ENCODE data around the gene DLEC1. TPM values are rescaled to one million over a fixed set of nuclear protein-coding genes. Genes with fewer than 3 reads are reported as not detected.
"Not testable (repeated sequence)": the region's sequence is repeated elsewhere in the genome, so short reads cannot be mapped to it uniquely, and the experiment has no call there.

The DLEC1 gene
- total RNA-seq, 2 donors from 2014 or later, result 0.18 to 1.9 TPM

GRCh38 chr3:38046027-38046426 is 7.0 kb downstream of the DLEC1 start:
- ATAC-seq (no peak), DNase-seq (ENCODE audit: low spot score in 2 of 2) (no peak)
- no peaks in the 10 kb centered on the region for H3K36me3 Mint-ChIP-seq
- H3K9me3 Mint-ChIP-seq, result no peaks in the 10 kb centered on the region
- H3K27ac Mint-ChIP-seq, result no peak overlapping the region

DNA sequence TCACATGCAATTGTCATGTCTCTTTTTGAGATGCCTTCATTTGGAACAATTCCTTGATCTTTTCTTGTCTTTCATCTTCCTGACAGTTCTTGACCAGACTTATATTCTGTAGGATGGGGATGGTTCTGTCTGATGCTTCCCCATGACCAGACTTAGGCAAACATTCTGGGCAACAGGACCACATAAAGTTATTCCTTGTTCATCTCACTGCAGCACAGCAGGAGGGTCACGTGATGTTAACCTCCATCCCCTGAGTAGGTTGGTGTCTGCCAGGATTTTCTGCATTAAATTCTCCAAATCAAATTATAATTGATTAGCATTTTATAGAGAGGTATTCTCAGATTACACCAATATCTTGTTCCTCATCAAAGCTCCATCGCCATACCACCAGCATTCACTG is 7.8 kb downstream of the DLEC1 start:
- H3K36me3 Mint-ChIP-seq, result peaks cover 0 to 5% of the 10 kb centered on the region in 2 donors
- ATAC-seq (no peak), DNase-seq (ENCODE audit: low spot score in 2 of 2) (no peak)
- no peak overlapping the region for H3K27ac Mint-ChIP-seq
- H3K9me3 Mint-ChIP-seq, result no peaks in the 10 kb centered on the region

GRCh38 chr3:38047896-38048295 is 8.9 kb downstream of the DLEC1 start:
- no peaks in the 10 kb centered on the region for H3K9me3 Mint-ChIP-seq
- H3K36me3 Mint-ChIP-seq, result peaks cover 0 to 5% of the 10 kb centered on the region in 2 donors
- no peak for DNase-seq (ENCODE audit: low spot score in 2 of 2)
- ATAC-seq, result no peak
- H3K27ac Mint-ChIP-seq, result no peak overlapping the region

- H3K9me3 Mint-ChIP-seq, result no peaks in the 10 kb centered on the region
- ATAC-seq (no peak), DNase-seq (ENCODE audit: low spot score in 2 of 2) (no peak)
- H3K36me3 Mint-ChIP-seq, result peaks cover 0 to 5% of the 10 kb centered on the region in 2 donors
- no peak overlapping the region for H3K27ac Mint-ChIP-seq
Observed at GRCh38 chr3:38049358-38050126, 10.5 kb downstream of the DLEC1 start.

DNA sequence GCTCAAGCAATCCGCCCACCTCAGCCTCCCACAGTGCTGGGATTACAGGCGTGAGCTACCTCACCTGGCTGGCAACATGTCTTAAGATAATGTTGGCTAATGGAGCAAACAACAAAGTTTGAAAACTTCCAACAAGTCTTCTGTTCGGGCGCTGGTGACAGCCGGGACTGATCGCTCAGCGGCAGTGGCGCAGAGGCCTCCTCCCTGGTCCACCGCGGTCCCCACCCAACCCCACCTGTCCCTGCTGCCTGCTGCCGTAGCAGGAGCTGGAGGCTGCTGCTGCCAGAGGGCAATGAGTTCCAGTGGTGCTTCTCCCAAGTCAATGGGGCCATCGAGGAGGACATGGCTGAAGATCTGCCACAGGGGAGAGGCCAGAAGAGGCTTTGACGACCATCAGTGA is 12.1 kb downstream of the DLEC1 start:
- ATAC-seq, result no peak
- H3K27ac Mint-ChIP-seq, result peak overlapping the region in 1 of 2 donors; percentile 30
- H3K9me3 Mint-ChIP-seq, result no peaks in the 10 kb centered on the region
- H3K36me3 Mint-ChIP-seq, result peaks cover 0 to 5% of the 10 kb centered on the region in 2 donors
- no peak for DNase-seq (ENCODE audit: low spot score in 2 of 2)

- H3K36me3 Mint-ChIP-seq; H3K27ac Mint-ChIP-seq; ATAC-seq; DNase-seq (ENCODE audit: low spot score in 2 of 2); H3K9me3 Mint-ChIP-seq: not testable (repeated sequence)
Observed at GRCh38 chr3:38053286-38053685, 14.3 kb downstream of the DLEC1 start.

DNA sequence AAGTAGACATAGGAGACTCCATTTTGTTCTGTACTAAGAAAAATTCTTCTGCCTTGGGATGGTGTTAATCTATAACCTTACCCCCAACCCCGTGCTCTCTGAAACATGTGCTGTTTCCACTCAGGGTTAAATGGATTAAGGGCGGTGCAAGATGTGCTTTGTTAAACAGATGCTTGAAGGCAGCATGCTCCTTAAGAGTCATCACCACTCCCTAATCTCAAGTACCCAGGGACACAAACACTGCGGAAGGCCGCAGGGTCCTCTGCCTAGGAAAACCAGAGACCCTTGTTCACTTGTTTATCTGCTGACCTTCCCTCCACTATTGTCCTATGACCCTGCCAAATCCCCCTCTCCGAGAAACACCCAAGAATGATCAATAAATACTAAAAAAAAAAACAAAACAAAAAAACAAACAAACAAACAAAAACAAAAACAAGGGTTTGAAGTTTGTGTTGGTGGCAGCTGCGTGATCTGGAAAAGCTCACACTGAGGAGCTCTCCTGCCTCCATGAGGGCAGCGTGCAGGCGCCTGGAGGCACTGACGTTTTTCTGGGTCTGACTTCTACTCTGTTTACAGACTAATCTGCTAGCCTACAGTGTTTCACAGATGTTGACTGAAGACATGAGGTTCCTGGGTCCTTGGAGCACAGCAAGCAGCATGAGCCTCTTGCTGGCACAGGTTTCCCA is 14.9 kb downstream of the DLEC1 start:
- peak overlapping the region in 1 of 2 donors; percentile 44 for H3K27ac Mint-ChIP-seq
- H3K9me3 Mint-ChIP-seq; ATAC-seq; H3K36me3 Mint-ChIP-seq; DNase-seq (ENCODE audit: low spot score in 2 of 2): not testable (repeated sequence)

- peaks cover 0 to 5% of the 10 kb centered on the region in 2 donors for H3K36me3 Mint-ChIP-seq
- no peaks in the 10 kb centered on the region for H3K9me3 Mint-ChIP-seq
- DNase-seq (ENCODE audit: low spot score in 2 of 2), result no peak
- peak; percentile 49 to 84 for ATAC-seq
- H3K27ac Mint-ChIP-seq, result peak overlapping the region in 1 of 2 donors; percentile 11
Observed at GRCh38 chr3:38054499-38055001, 15.5 kb downstream of the DLEC1 start.

GRCh38 chr3:38059148-38059547 is 20.1 kb downstream of the DLEC1 start:
- Mint-ChIP-seq H3K36me3 (peaks cover 0 to 5% of the 10 kb centered on the region in 2 donors), H3K9me3 (no peaks in the 10 kb centered on the region), H3K27ac (no peak overlapping the region)
- DNase-seq (ENCODE audit: low spot score in 2 of 2) (no peak), ATAC-seq (no peak)

DNA sequence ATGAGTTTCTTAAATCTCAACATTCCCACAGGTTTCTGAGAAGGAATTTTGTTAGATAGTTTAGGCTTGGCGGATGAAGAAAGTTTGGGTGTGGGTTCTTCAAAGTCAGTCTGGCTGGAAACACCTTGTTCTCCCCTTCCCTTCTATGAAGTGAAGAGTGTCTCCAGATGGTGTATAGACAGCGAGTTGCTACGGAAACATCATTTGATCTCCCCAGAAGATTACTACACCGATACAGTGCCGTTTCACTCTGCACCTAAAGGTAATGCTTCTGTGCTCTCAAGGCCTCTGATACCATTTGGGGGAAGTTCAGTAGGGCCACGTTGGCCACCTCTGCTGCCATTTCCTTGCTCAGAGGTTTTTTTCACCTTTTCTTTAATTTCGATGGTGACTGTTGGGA is 20.6 kb downstream of the DLEC1 start:
- Mint-ChIP-seq H3K9me3 (no peaks in the 10 kb centered on the region), H3K27ac (no peak overlapping the region), H3K36me3 (peaks cover 0 to 5% of the 10 kb centered on the region in 2 donors)
- no peak for DNase-seq (ENCODE audit: low spot score in 2 of 2)
- no peak for ATAC-seq

DNA sequence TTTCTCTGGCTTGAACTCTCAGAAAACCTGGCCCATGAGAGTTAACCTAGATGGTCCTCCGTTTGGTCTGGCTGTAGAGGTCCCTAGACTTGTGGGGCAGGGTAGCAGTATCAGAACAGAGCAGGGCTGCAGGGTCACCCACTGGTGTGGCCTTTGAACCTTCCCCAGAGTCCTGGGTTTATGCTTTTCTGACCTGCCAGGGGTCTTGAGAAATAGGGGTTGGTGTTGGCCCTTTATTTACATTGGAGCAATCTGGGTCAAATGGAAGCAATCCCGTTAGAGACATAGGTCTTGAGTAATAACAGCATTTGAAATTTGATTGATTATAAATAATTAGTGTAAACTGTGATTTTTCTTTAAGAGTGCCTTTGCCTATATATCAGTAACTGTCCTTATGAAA is 23.8 kb downstream of the DLEC1 start:
- no peak for ATAC-seq
- Mint-ChIP-seq H3K27ac (no peak overlapping the region), H3K9me3 (peaks cover 0 to 11% of the 10 kb centered on the region in 2 donors), H3K36me3 (peaks cover 0 to 14% of the 10 kb centered on the region in 2 donors)
- no peak for DNase-seq (ENCODE audit: low spot score in 2 of 2)

DNA sequence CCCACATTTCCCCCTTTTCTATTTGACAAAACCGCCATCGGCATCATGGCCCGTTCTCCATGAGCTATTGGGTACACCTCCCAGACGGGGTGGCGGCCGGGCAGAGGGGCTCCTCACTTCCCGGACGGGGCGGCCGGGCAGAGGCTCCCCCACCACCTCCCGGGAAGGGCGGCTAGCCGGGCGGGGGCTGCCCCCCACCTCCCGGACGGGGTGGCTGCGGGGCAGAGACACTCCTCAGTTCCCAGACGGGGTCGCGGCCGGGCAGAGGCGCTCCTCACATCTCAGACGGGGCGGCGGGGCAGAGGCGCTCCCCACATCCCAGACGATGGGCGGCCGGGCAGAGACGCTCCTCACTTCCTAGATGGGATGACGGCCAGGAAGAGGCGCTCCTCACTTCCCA is 25.4 kb downstream of the DLEC1 start:
- not testable (repeated sequence) for DNase-seq (ENCODE audit: low spot score in 2 of 2); H3K27ac Mint-ChIP-seq; ATAC-seq
- peaks cover 0 to 11% of the 10 kb centered on the region in 2 donors for H3K9me3 Mint-ChIP-seq
- H3K36me3 Mint-ChIP-seq, result peaks cover 0 to 14% of the 10 kb centered on the region in 2 donors

DNA sequence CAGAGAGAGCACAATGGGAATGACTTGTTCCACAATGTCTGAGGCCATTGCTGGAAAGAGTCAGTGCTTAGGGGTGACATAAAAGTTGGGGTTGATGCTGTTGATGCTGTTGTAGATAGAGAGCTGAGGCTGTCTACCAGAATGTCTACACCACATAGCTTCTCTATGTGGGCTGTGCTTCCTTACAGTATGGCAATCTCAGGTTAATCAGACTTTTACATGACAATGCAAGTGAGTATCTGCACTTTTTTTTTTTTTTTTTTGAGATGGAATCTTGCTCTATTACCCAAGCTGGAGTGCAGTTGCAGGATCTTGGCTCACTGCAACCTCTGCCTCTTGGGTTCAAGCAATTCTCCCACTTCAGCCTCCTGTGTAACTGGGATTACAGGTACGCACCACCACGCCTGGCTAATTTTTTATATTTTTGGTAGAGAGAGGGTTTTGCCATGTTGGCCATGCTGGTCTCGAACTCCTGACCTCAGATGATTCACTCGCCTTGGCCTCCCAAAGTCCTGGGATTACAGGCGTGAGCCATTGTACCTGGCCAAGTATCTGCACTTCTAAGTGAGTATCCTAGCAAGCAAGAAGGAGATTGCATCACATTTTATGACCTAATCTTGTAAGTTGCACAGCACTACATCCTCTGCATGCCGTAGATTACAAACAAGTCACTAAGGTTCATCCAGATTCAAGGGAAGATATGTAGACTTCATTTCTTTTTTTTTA is 28.7 kb downstream of the DLEC1 start:
- Mint-ChIP-seq H3K9me3 (peaks cover 0 to 11% of the 10 kb centered on the region in 2 donors), H3K36me3 (peaks cover 0 to 10% of the 10 kb centered on the region in 2 donors), H3K27ac (no peak overlapping the region)
- ATAC-seq, result no peak
- no peak for DNase-seq (ENCODE audit: low spot score in 2 of 2)

- Mint-ChIP-seq H3K9me3 (peaks cover 0 to 11% of the 10 kb centered on the region in 2 donors), H3K27ac (no peak overlapping the region), H3K36me3 (peaks cover 0 to 10% of the 10 kb centered on the region in 2 donors)
- ATAC-seq (no peak), DNase-seq (ENCODE audit: low spot score in 2 of 2) (no peak)
Observed at GRCh38 chr3:38070013-38070412, 31.0 kb downstream of the DLEC1 start.

DNA sequence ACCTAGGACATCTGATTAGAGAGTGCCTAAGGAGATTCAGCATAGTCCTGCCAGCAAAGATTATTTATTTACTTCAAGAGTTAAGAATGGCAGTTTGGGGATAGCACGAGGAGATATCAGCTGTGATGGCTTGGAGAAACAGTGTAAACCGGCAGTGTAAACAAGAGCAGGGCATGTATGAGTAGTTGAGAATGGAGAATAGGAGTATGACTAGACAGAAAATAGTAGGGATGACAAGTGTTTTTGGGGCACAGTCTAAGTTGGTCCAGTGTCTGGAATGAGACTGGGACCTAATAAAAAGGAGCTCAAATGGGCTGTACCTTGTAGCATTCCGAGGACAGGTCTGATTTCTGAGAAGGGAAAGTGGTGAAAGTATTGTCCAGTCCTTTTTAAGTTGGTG is 38.1 kb downstream of the DLEC1 start:
- not testable (repeated sequence) for H3K36me3 Mint-ChIP-seq; H3K27ac Mint-ChIP-seq; H3K9me3 Mint-ChIP-seq; DNase-seq (ENCODE audit: low spot score in 2 of 2); ATAC-seq

DNA sequence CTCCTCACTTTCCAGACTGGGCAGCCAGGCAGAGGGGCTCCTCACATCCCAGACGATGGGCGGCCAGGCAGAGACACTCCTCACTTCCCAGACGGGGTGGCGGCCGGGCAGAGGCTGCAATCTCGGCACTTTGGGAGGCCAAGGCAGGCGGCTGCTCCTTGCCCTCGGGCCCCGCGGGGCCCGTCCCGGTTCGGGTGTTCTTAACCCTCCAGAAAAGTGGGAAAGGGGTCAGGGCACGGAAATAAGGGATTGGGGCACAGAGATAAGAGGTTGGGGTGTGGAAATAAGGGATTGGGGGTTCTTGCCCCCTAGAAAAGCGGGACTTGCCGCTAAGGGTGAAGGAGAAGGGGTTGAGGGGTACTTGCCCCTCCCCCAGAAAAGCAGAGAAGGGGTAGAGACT is 43.3 kb downstream of the DLEC1 start:
- not testable (repeated sequence) for H3K9me3 Mint-ChIP-seq; DNase-seq (ENCODE audit: low spot score in 2 of 2)

GRCh38 chr3:38083254-38083653 is 44.2 kb downstream of the DLEC1 start:
- H3K36me3 Mint-ChIP-seq; ATAC-seq; DNase-seq (ENCODE audit: low spot score in 2 of 2); H3K9me3 Mint-ChIP-seq; H3K27ac Mint-ChIP-seq: not testable (repeated sequence)

More for the DNA sequence above, 43.3 kb downstream of the DLEC1 start:
- H3K27ac Mint-ChIP-seq, result peak overlapping the region in 1 of 2 donors; percentile 55
- not testable (repeated sequence) for ATAC-seq, H3K36me3 Mint-ChIP-seq

All from activated naive CD4-positive, alpha-beta T cell treated with anti-CD3 and anti-CD28 coated beads, Interleukin-2, amount 50 U/mL, for 72 hours (primary cell).